Prostate gland (tissue), 2 donors: Measurements from ENCODE around the gene MIOX. TPM values are rescaled to one million over a fixed set of nuclear protein-coding genes. Genes with fewer than 3 reads are reported as not detected.

Experiments
- DNase-seq: peaks from one replicate; pipeline ENCODE4 v3.0.0-alpha.2; 2019; ENCODE audit warnings: low spot score
- H3K27ac ChIP-seq, 2 donors: fragments of 200-600 bp; sonication (generic); 2 replicates each; pipeline ENCODE4 v1.5.1; 2017 to 2019
- H3K27me3 ChIP-seq: fragments of 200-600 bp; sonication (generic); replicated peaks from 2 replicates; pipeline ENCODE4 v1.5.1; 2019; ENCODE audit not compliant: insufficient read depth
- H3K36me3 ChIP-seq, 2 donors: fragments of 200-600 bp; sonication (generic); 1 replicate in 1 of 2; 2 replicates in 1 of 2; pipeline versions ENCODE4 v1.5.1 to v1.8.1; 2017 to 2019
- H3K4me1 ChIP-seq: fragments of 200-600 bp; sonication (generic); replicated peaks from 2 replicates; pipeline ENCODE4 v1.5.1; 2019
- H3K4me3 ChIP-seq, 2 donors: fragments of 200-600 bp; sonication (generic); 2 replicates each; pipeline ENCODE4 v1.5.1; 2017 to 2019
- H3K9me3 ChIP-seq: fragments of 200-600 bp; sonication (generic); 2 replicates; pipeline ENCODE4 v1.5.1; 2017
- CTCF ChIP-seq, 4 experiments: fragments of 200-600 bp in 2 of 4; fragments of 450-650 bp in 2 of 4; sonication (generic) in 2 of 4; IDR thresholded peaks; 1 replicate in 3 of 4; 2 replicates in 1 of 4; pipeline ENCODE4 v1.5.1; 2016 to 2019; ENCODE audit warnings: antibody characterized with exemption in 4 of 4, mild to moderate bottlenecking in 2 of 4, moderate library complexity in 2 of 4
- POLR2A ChIP-seq: fragments of 450-650 bp; IDR thresholded peaks from one replicate; pipeline ENCODE4 v1.6.1; 2016; ENCODE audit warnings: antibody characterized with exemption, mild to moderate bottlenecking
- POLR2AphosphoS5 ChIP-seq: sonication (generic); formaldehyde crosslinking; IDR thresholded peaks from one replicate; pipeline ENCODE4 v1.6.1; 2017; ENCODE audit warnings: antibody characterized with exemption
- WGBS: methylation state at CpG from one replicate; pipeline ENCODE4 v1.1.5; 2018; 5-methylcytosine and 5-hydroxymethylcytosine counted together
- intact Hi-C: fragments of 100-400 bp; cut with DNase I; formaldehyde crosslinking; loops from one replicate; pipeline ENCODE4 v1.14.2; 2022
- total RNA-seq, 2 donors: library from RNA; depleted of rRNA; stranded (reverse); fragments of >200 nt; gene quantifications; one replicate each; pipeline ENCODE4 v1.1.0, GENCODE V29; 2016

MIOX gene
- total RNA-seq, 2 donors from 2014 or later: not detected

GRCh38 chr22:50481440-50482106, 5.1 kb upstream of the MIOX start, which contains the start of gene ADM2:
TSS of gene ADM2 (plus strand) at chr22:50481543. CDS start at chr22:50481848, 305 bp downstream.
- H3K9me3 ChIP-seq: no peaks in the 10 kb centered on the region
- intact Hi-C loops: no loop called here
- no peak for TF ChIP-seq POLR2AphosphoS5
- TF ChIP-seq CTCF (IDR thresholded peaks at IDR 0.05): no peak
- no peak for TF ChIP-seq POLR2A
- no peaks in the 10 kb centered on the region for H3K27me3 ChIP-seq
- peak within 1 kb of the TSS; percentile 42 to 66 for H3K4me3 ChIP-seq
- WGBS: 3% methylated on average over 42 of the region's 70 CpGs
- peak; percentile 40 for DNase-seq
- no peaks in the 10 kb centered on the region for H3K4me1 ChIP-seq
- peak within 1 kb of the TSS; percentile 30 to 67 for H3K27ac ChIP-seq
- H3K36me3 ChIP-seq: no peaks in the 10 kb centered on the region

DNA sequence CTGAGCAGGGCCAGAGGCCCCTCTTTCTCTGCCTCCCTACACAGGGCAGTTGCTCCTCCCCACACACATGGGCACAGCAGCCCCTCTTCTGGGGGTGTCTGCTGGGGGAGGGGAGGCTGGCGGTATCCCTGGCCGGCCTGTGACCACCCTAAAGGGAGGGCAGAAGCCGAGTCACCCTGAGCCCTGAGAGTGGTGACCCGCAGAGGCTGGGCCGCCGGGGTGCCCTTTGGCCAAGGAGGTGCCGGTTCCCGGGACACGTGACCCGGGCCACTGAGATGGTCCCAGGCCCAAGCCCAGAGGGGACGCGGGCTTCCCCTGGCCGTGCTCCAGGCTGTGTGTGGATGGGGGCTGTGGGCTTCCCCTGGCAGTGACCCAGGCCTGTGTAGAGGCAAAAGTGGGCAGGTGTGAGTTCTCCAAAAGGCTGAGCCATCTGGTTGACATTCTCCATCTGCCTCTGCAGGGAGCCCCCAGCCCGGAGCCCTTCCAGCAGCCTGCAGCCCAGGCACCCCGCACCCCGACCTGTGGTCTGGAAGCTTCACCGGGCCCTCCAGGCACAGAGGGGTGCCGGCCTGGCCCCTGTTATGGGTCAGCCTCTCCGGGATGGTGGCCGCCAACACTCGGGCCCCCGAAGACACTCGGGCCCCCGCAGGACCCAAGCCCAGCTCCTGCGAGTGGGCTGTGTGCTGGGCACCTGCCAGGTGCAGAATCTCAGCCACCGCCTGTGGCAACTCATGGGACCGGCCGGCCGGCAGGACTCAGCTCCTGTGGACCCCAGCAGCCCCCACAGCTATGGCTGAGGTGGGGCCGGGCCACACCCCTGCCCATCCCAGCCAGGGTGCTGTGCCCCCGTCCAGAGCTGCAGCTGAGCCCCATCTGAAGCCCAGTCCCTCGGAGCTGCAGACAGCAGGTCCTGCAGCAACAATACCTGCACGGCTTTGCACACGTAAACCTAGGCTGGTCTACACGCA, 4.3 kb upstream of the MIOX start:
- TF ChIP-seq POLR2AphosphoS5 (no peak), POLR2A (no peak), CTCF (IDR thresholded peaks at IDR 0.05) (no peak)
- 54% methylated on average over 29 of the region's 35 CpGs for WGBS
- intact Hi-C loops: no loop called here
- Histone ChIP-seq H3K9me3 (no peaks in the 10 kb centered on the region), H3K27me3 (no peaks in the 10 kb centered on the region), H3K4me1 (no peaks in the 10 kb centered on the region), H3K27ac (peak overlapping the region; percentile 30 to 67), H3K4me3 (peak overlapping the region; percentile 42 to 66), H3K36me3 (no peaks in the 10 kb centered on the region)
- no peak for DNase-seq

DNA sequence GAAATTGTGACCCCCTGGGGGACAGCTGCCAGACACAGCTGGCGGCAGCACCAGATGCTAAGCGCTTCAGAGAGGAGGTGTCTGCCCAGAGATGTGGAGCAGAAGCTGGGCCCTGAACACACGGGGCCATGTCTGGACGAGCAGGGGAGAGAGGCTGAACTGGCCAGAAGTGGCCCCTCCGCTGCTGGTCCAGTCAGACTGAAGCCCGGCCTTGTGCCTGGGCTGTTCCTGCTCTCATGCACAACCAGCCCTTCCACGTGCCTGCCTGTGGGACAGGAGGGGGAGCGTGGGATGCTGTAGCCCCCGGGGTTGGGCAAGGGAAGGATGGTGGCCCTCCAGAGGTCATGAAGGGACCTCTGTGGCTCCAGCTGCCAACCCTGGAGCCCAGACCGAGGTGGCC, 3.6 kb upstream of the MIOX start:
- H3K4me3 ChIP-seq: no peak overlapping the region
- no peak for DNase-seq
- H3K4me1 ChIP-seq: no peaks in the 10 kb centered on the region
- no peaks in the 10 kb centered on the region for H3K27me3 ChIP-seq
- 89% methylated on average over 6 of the region's 10 CpGs for WGBS
- H3K9me3 ChIP-seq: no peaks in the 10 kb centered on the region
- no peak overlapping the region for H3K27ac ChIP-seq
- no peaks in the 10 kb centered on the region for H3K36me3 ChIP-seq
- intact Hi-C loops: no loop called here
- TF ChIP-seq CTCF (IDR thresholded peaks at IDR 0.05): no peak
- no peak for TF ChIP-seq POLR2A
- no peak for TF ChIP-seq POLR2AphosphoS5

- H3K27me3 ChIP-seq: no peaks in the 10 kb centered on the region
Observed at GRCh38 chr22:50483556-50483955, 3.1 kb upstream of the MIOX start.

More at GRCh38 chr22:50483556-50483955, 3.1 kb upstream of the MIOX start:
- no peak for DNase-seq
- intact Hi-C loops: no loop called here
- Histone ChIP-seq H3K27ac (no peak overlapping the region), H3K4me3 (no peak overlapping the region), H3K36me3 (no peaks in the 10 kb centered on the region), H3K4me1 (no peaks in the 10 kb centered on the region), H3K9me3 (no peaks in the 10 kb centered on the region)
- WGBS: 89% methylated on average over 8 of the region's 8 CpGs
- TF ChIP-seq CTCF (IDR thresholded peaks at IDR 0.05): no peak
- TF ChIP-seq POLR2A: no peak
- no peak for TF ChIP-seq POLR2AphosphoS5
